CD4-positive, alpha-beta T cell treated with Interleukin-17A for 4 hours (primary cell): ENCODE measurements around the gene NLGN1.

ENCODE experiments used
- DNase-seq: peaks from one replicate; pipeline ENCODE4 v3.0.0-alpha.2; 2020; ENCODE audit warnings: mixed read lengths

Gene NLGN1

GRCh38 chr3:173644086-173645082 is 246.8 kb downstream of the NLGN1 start:
- no peak for DNase-seq

GRCh38 chr3:173650596-173650995 is 253.1 kb downstream of the NLGN1 start:
- no peak for DNase-seq

- DNase-seq, result no peak
These were observed 254.5 kb downstream of the NLGN1 start for GRCh38 chr3:173652093-173652492.

- no peak for DNase-seq
These were observed 256.2 kb downstream of the NLGN1 start for GRCh38 chr3:173653781-173654180.

- DNase-seq, result no peak
These were observed 262.4 kb downstream of the NLGN1 start for GRCh38 chr3:173659972-173660371.

GRCh38 chr3:173660645-173661299 is 263.2 kb downstream of the NLGN1 start:
- no peak for DNase-seq

GRCh38 chr3:173663696-173664111 is 266.2 kb downstream of the NLGN1 start:
- no peak for DNase-seq

GRCh38 chr3:173676094-173676493 is 278.6 kb downstream of the NLGN1 start:
- DNase-seq, result no peak

- no peak for DNase-seq
These were observed 283.7 kb downstream of the NLGN1 start for GRCh38 chr3:173681188-173681678.

GRCh38 chr3:173685456-173685855 is 287.9 kb downstream of the NLGN1 start:
- DNase-seq, result no peak

- DNase-seq, result no peak
These were observed 290.8 kb downstream of the NLGN1 start for GRCh38 chr3:173688216-173688842.

- DNase-seq, result no peak
These were observed 293.1 kb downstream of the NLGN1 start for GRCh38 chr3:173690542-173691180.

- no peak for DNase-seq
These were observed 301.8 kb downstream of the NLGN1 start for GRCh38 chr3:173699353-173699752.

GRCh38 chr3:173700336-173700735 is 302.8 kb downstream of the NLGN1 start:
- no peak for DNase-seq

GRCh38 chr3:173702561-173702960 is 305.0 kb downstream of the NLGN1 start:
- DNase-seq, result no peak

GRCh38 chr3:173703771-173704170 is 306.2 kb downstream of the NLGN1 start:
- no peak for DNase-seq

- DNase-seq, result no peak
These were observed 309.1 kb downstream of the NLGN1 start for GRCh38 chr3:173706630-173707029.

- DNase-seq, result no peak
These were observed 310.6 kb downstream of the NLGN1 start for GRCh38 chr3:173708191-173708590.

GRCh38 chr3:173709026-173709425 is 311.5 kb downstream of the NLGN1 start:
- no peak for DNase-seq

- no peak for DNase-seq
These were observed 314.1 kb downstream of the NLGN1 start for GRCh38 chr3:173711619-173712018.

GRCh38 chr3:173719585-173719984 is 322.0 kb downstream of the NLGN1 start:
- no peak for DNase-seq

GRCh38 chr3:173725507-173725906 is 328.0 kb downstream of the NLGN1 start:
- no peak for DNase-seq

- no peak for DNase-seq
These were observed 332.8 kb downstream of the NLGN1 start for GRCh38 chr3:173730391-173730790.
